Vagina (tissue), 2 donors: Measurements from ENCODE around the gene SEC31A. TPM values are rescaled to one million over a fixed set of nuclear protein-coding genes. Genes with fewer than 3 reads are reported as not detected.
"Not testable (repeated sequence)": the region's sequence is repeated elsewhere in the genome, so short reads cannot be mapped to it uniquely, and the experiment has no call there.

Experiments used
- DNase-seq, 2 donors: peaks; one replicate each; pipeline ENCODE4 v3.0.0-alpha.2; 2017; ENCODE audit errors: extremely low spot score in 2 of 2
- H3K27ac ChIP-seq: fragments of 200-600 bp; sonication (generic); one replicate; pipeline ENCODE4 v1.5.1; 2019
- H3K27me3 ChIP-seq: fragments of 200-600 bp; sonication (generic); one replicate; pipeline ENCODE4 v1.5.1; 2019
- H3K36me3 ChIP-seq, 2 donors: fragments of 200-600 bp; sonication (generic); one replicate each; pipeline ENCODE4 v1.5.1; 2017 to 2019
- H3K4me1 ChIP-seq: fragments of 200-600 bp; sonication (generic); one replicate; pipeline ENCODE4 v1.5.1; 2019
- H3K4me3 ChIP-seq, 2 donors: fragments of 200-600 bp; sonication (generic); 1 replicate in 1 of 2; 2 replicates in 1 of 2; pipeline ENCODE4 v1.5.1; 2016 to 2019
- H3K9me3 ChIP-seq: fragments of 200-600 bp; sonication (generic); one replicate; pipeline ENCODE4 v1.5.1; 2019
- CTCF ChIP-seq, 3 experiments: fragments of 450-650 bp in 2 of 3; fragments of 200-600 bp in 1 of 3; sonication (generic) in 1 of 3; IDR thresholded peaks; one replicate each; pipeline ENCODE4 v1.5.1; 2017 to 2019; ENCODE audit warnings: antibody characterized with exemption in 3 of 3, mild to moderate bottlenecking in 2 of 3, moderate library complexity in 2 of 3
- POLR2A ChIP-seq, 2 donors: fragments of 450-650 bp; IDR thresholded peaks; one replicate each; pipeline ENCODE4 v1.6.1; 2017; ENCODE audit warnings: antibody characterized with exemption in 2 of 2, mild to moderate bottlenecking in 2 of 2, moderate library complexity in 2 of 2
- POLR2AphosphoS5 ChIP-seq, 2 donors: sonication (generic); formaldehyde crosslinking; IDR thresholded peaks; one replicate each; pipeline ENCODE4 v1.9.0; 2017; ENCODE audit warnings: antibody characterized with exemption in 2 of 2, mild to moderate bottlenecking in 2 of 2, low read depth in 1 of 2; ENCODE audit not compliant: insufficient read depth in 1 of 2
- intact Hi-C: fragments of 100-400 bp; cut with DNase I; formaldehyde crosslinking; loops from one replicate; pipeline ENCODE4 v1.15.1; 2023
- total RNA-seq: library from RNA; depleted of rRNA; stranded (reverse); fragments of >200 nt; gene quantifications from one replicate; pipeline ENCODE4 v1.2.3, GENCODE V29; 2016

The SEC31A gene
- total RNA-seq, 1 donor from 2014 or later, result 133 TPM

- H3K4me1 ChIP-seq, result no peaks in the 10 kb centered on the region
- no peak overlapping the region for H3K4me3 ChIP-seq
- H3K9me3 ChIP-seq, result no peaks in the 10 kb centered on the region
- H3K27me3 ChIP-seq, result no peaks in the 10 kb centered on the region
- peaks cover 0 to 21% of the 10 kb centered on the region in 2 donors for H3K36me3 ChIP-seq
- H3K27ac ChIP-seq, result no peak overlapping the region
- TF ChIP-seq POLR2A (IDR thresholded peaks at IDR 0.05) (no peak), CTCF (IDR thresholded peaks at IDR 0.05) (no peak), POLR2AphosphoS5 (IDR thresholded peaks at IDR 0.05; ENCODE audit: insufficient read depth in 1 of 2, low read depth in 1 of 2) (no peak)
- no peak for DNase-seq
- intact Hi-C loops, result loop anchor here (5.0 kb wide), 1 partner anchor 696 kb away; no protein-coding TSS in a partner anchor
Measured at GRCh38 chr4:82930848-82931755, 40.1 kb upstream of the SEC31A start.

GRCh38 chr4:82921795-82922194 is 30.8 kb upstream of the SEC31A start:
- intact Hi-C loops, result loop anchor here (2.0 kb wide), 1 partner anchor 21 kb away; the partner anchor contains the start of gene THAP9

GRCh38 chr4:82919386-82919785 is 28.4 kb upstream of the SEC31A start:
- Histone ChIP-seq H3K27me3 (no peaks in the 10 kb centered on the region), H3K4me3 (no peak overlapping the region), H3K9me3 (no peaks in the 10 kb centered on the region), H3K4me1 (no peaks in the 10 kb centered on the region), H3K27ac (no peak overlapping the region), H3K36me3 (peaks cover 0 to 11% of the 10 kb centered on the region in 2 donors)
- no peak for DNase-seq
- intact Hi-C loops, result no loop called here
- TF ChIP-seq POLR2A (IDR thresholded peaks at IDR 0.05) (no peak), CTCF (IDR thresholded peaks at IDR 0.05) (no peak), POLR2AphosphoS5 (IDR thresholded peaks at IDR 0.05; ENCODE audit: insufficient read depth in 1 of 2, low read depth in 1 of 2) (no peak)

More at GRCh38 chr4:82921795-82922194, 30.8 kb upstream of the SEC31A start:
- no peak for DNase-seq
- no peaks in the 10 kb centered on the region for H3K9me3 ChIP-seq
- H3K27ac ChIP-seq, result no peak overlapping the region
- no peaks in the 10 kb centered on the region for H3K27me3 ChIP-seq
- TF ChIP-seq CTCF (IDR thresholded peaks at IDR 0.05) (no peak), POLR2AphosphoS5 (IDR thresholded peaks at IDR 0.05; ENCODE audit: insufficient read depth in 1 of 2, low read depth in 1 of 2) (no peak), POLR2A (IDR thresholded peaks at IDR 0.05) (no peak)
- H3K4me1 ChIP-seq, result no peaks in the 10 kb centered on the region
- no peak overlapping the region for H3K4me3 ChIP-seq
- peaks cover 0 to 16% of the 10 kb centered on the region in 2 donors for H3K36me3 ChIP-seq

GRCh38 chr4:82918091-82918490 is 27.1 kb upstream of the SEC31A start:
- peaks cover 0 to 11% of the 10 kb centered on the region in 2 donors for H3K36me3 ChIP-seq
- H3K27ac ChIP-seq, result no peak overlapping the region
- H3K4me3 ChIP-seq, result no peak overlapping the region
- no peaks in the 10 kb centered on the region for H3K9me3 ChIP-seq
- no peak for DNase-seq
- intact Hi-C loops, result no loop called here
- no peaks in the 10 kb centered on the region for H3K4me1 ChIP-seq
- no peaks in the 10 kb centered on the region for H3K27me3 ChIP-seq
- no peak for TF ChIP-seq CTCF (IDR thresholded peaks at IDR 0.05)
- TF ChIP-seq POLR2AphosphoS5 (IDR thresholded peaks at IDR 0.05; ENCODE audit: insufficient read depth in 1 of 2, low read depth in 1 of 2), result no peak

GRCh38 chr4:82913968-82914367 is 23.0 kb upstream of the SEC31A start:
- H3K4me1 ChIP-seq, DNase-seq, H3K27ac ChIP-seq, H3K4me3 ChIP-seq, intact Hi-C loops, H3K9me3 ChIP-seq, H3K27me3 ChIP-seq: not testable (repeated sequence)
- H3K36me3 ChIP-seq, result peaks cover 0 to 18% of the 10 kb centered on the region in 2 donors
